ENCODE measurements around the gene DEFB123.

DNA sequence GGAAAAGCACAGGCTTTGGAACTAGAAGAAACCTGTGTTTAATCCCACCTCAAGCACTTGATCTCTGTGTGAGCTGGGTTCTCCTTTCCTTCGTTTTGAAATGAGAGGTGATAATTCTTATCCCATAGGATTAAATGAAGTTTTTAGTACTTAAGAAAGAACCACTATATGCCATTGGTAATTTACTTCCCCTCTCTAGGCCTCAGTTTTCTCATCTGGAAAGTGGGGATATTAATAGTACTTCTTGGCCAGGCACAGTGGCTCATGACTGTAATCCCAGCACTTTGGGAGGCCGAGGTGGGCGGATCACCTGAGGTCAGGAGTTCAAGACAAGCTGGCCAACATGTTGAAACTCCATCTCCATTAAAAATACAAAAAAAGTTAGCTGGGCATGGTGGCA lies 48.7 kb downstream of the DEFB123 start:
- no peak for TF ChIP-seq POLR2AphosphoS5 (IDR thresholded peaks at IDR 0.05; ENCODE audit: low read depth)
- no peak for TF ChIP-seq CTCF (IDR thresholded peaks at IDR 0.05; ENCODE audit: insufficient read depth, low read length)
- no peak for TF ChIP-seq SPI1 (IDR thresholded peaks at IDR 0.05; ENCODE audit: borderline replicate concordance, low read depth)
